Measurements from ENCODE around the gene ENTPD1. TPM values are rescaled to one million over a fixed set of nuclear protein-coding genes. Genes with fewer than 3 reads are reported as not detected.
"Not testable (repeated sequence)": the region's sequence is repeated elsewhere in the genome, so short reads cannot be mapped to it uniquely, and the experiment has no call there.

The ENTPD1 gene
- total RNA-seq: 0.20 and 0.52 TPM in 2 replicates

- peak; percentile 15 for DNase-seq (ENCODE audit: low read depth)
These were observed at the start of gene ENTPD1 for GRCh38 chr10:95756041-95756761. Gene ENTPD1, plus strand, starts transcription at chr10:95756163. Its CDS starts 77 bp downstream, at chr10:95756240.

GRCh38 chr10:95706573-95706972, 49.4 kb upstream of the ENTPD1 start:
- no peak for DNase-seq (ENCODE audit: low read depth)

GRCh38 chr10:95706990-95707389, 49.0 kb upstream of the ENTPD1 start:
- DNase-seq (ENCODE audit: low read depth): no peak

GRCh38 chr10:95711492-95711891, 44.5 kb upstream of the ENTPD1 start:
- no peak for DNase-seq (ENCODE audit: low read depth)

GRCh38 chr10:95716466-95716865, 39.5 kb upstream of the ENTPD1 start:
- DNase-seq (ENCODE audit: low read depth): no peak

GRCh38 chr10:95716866-95717265, 39.1 kb upstream of the ENTPD1 start:
- no peak for DNase-seq (ENCODE audit: low read depth)

- DNase-seq (ENCODE audit: low read depth): not testable (repeated sequence)
These were observed 35.2 kb upstream of the ENTPD1 start for GRCh38 chr10:95720745-95721144.

GRCh38 chr10:95722496-95722895, 33.5 kb upstream of the ENTPD1 start:
- DNase-seq (ENCODE audit: low read depth): not testable (repeated sequence)

- no peak for DNase-seq (ENCODE audit: low read depth)
These were observed 27.4 kb upstream of the ENTPD1 start for GRCh38 chr10:95728526-95728925.

- no peak for DNase-seq (ENCODE audit: low read depth)
These were observed 26.5 kb upstream of the ENTPD1 start for GRCh38 chr10:95729323-95730055.

GRCh38 chr10:95730233-95730632, 25.7 kb upstream of the ENTPD1 start:
- no peak for DNase-seq (ENCODE audit: low read depth)

GRCh38 chr10:95732907-95733306, 23.1 kb upstream of the ENTPD1 start:
- not testable (repeated sequence) for DNase-seq (ENCODE audit: low read depth)

- DNase-seq (ENCODE audit: low read depth): no peak
These were observed 16.9 kb upstream of the ENTPD1 start for GRCh38 chr10:95739056-95739455.

GRCh38 chr10:95741807-95742467, 14.0 kb upstream of the ENTPD1 start:
- DNase-seq (ENCODE audit: low read depth): peak; percentile 10

GRCh38 chr10:95742485-95742884, 13.5 kb upstream of the ENTPD1 start:
- DNase-seq (ENCODE audit: low read depth): peak; percentile 69

GRCh38 chr10:95742962-95743535, 12.9 kb upstream of the ENTPD1 start:
- DNase-seq (ENCODE audit: low read depth): no peak

GRCh38 chr10:95745501-95745900, 10.5 kb upstream of the ENTPD1 start:
- DNase-seq (ENCODE audit: low read depth): no peak

GRCh38 chr10:95748349-95748748, 7.6 kb upstream of the ENTPD1 start:
- no peak for DNase-seq (ENCODE audit: low read depth)

GRCh38 chr10:95755511-95756004, 405 bp upstream of the ENTPD1 start:
- peak; percentile 59 for DNase-seq (ENCODE audit: low read depth)

- DNase-seq (ENCODE audit: low read depth): no peak
These were observed 1.1 kb downstream of the ENTPD1 start for GRCh38 chr10:95756809-95757684.

Data from renal cortical epithelial cell (primary cell).